Forelimb muscle (tissue), 1 donor: ENCODE measurements around the gene AP1B1. TPM values are rescaled to one million over a fixed set of nuclear protein-coding genes. Genes with fewer than 3 reads are reported as not detected.

Source experiments
- DNase-seq: peaks from one replicate; pipeline ENCODE4 v3.0.0-alpha.2; 2013; ENCODE audit warnings: low read depth
- polyA plus RNA-seq: library from polyadenylated mRNA; unstranded; fragments of 120-200 nt; gene quantifications from one replicate; pipeline ENCODE4 v1.2.1, GENCODE V29; 2013; ENCODE audit not compliant: insufficient read length

The AP1B1 gene
- polyA plus RNA-seq, 1 donor, result 23.9 TPM

GRCh38 chr22:29313576-29314466, 74.5 kb downstream of the AP1B1 start:
- DNase-seq, result no peak

- DNase-seq, result no peak
Measured at GRCh38 chr22:29313126-29313575, 75.2 kb downstream of the AP1B1 start.

- DNase-seq, result no peak
Measured at GRCh38 chr22:29312218-29313125, 75.9 kb downstream of the AP1B1 start.

- no peak for DNase-seq
Measured at GRCh38 chr22:29311464-29312217, 76.7 kb downstream of the AP1B1 start.

GRCh38 chr22:29310863-29311339, 77.5 kb downstream of the AP1B1 start:
- peak; percentile 91 for DNase-seq

GRCh38 chr22:29310065-29310862, 78.1 kb downstream of the AP1B1 start:
- no peak for DNase-seq

GRCh38 chr22:29309332-29310064, 78.9 kb downstream of the AP1B1 start:
- no peak for DNase-seq

- DNase-seq, result no peak
Measured at GRCh38 chr22:29308791-29309262, 79.5 kb downstream of the AP1B1 start.

- no peak for DNase-seq
Measured at GRCh38 chr22:29308148-29308790, 80.1 kb downstream of the AP1B1 start.

- DNase-seq, result no peak
Measured at GRCh38 chr22:29307596-29308147, 80.7 kb downstream of the AP1B1 start.

- DNase-seq, result no peak
Measured at GRCh38 chr22:29306835-29307595, 81.4 kb downstream of the AP1B1 start.

GRCh38 chr22:29306175-29306834, 82.1 kb downstream of the AP1B1 start, which contains the start of gene GAS2L1:
TSS of gene GAS2L1 (plus strand) at chr22:29306650. CDS start at chr22:29308106, 1,456 bp downstream.
- DNase-seq, result no peak

GRCh38 chr22:29305836-29306174, 82.6 kb downstream of the AP1B1 start:
- DNase-seq, result no peak

GRCh38 chr22:29302681-29303465, 85.5 kb downstream of the AP1B1 start:
- DNase-seq, result no peak

GRCh38 chr22:29302402-29302680, 86.0 kb downstream of the AP1B1 start:
- DNase-seq, result no peak

- DNase-seq, result no peak
Measured at GRCh38 chr22:29301716-29302401, 86.5 kb downstream of the AP1B1 start.
